ENCODE measurements around the gene MOB3B. TPM values are rescaled to one million over a fixed set of nuclear protein-coding genes. Genes with fewer than 3 reads are reported as not detected.
"Not testable (repeated sequence)": the region's sequence is repeated elsewhere in the genome, so short reads cannot be mapped to it uniquely, and the experiment has no call there.

The MOB3B gene
- total RNA-seq, 1 experiment from 2014 or later = 0.03 TPM

- ATAC-seq (no peak), DNase-seq (ENCODE audit: low read depth, low spot score) (no peak)
- in situ Hi-C loops (cut with HindIII; ENCODE audit: low pct_unique_long_range_greater_than_20kb, low sequenced_read_pairs) = no loop called here
- Histone ChIP-seq H3K4me3 (ENCODE audit: low read depth in 2 of 2, low read length in 2 of 2) (no peak overlapping the region), H3K4me1 (ENCODE audit: control insufficient read depth, insufficient read depth, low read length) (no peaks in the 10 kb centered on the region), H3K27ac (ENCODE audit: low read length) (no peak overlapping the region), H3K9me3 (ENCODE audit: control insufficient read depth, insufficient read depth, low read depth, low read length) (no peaks in the 10 kb centered on the region), H3K36me3 (ENCODE audit: control insufficient read depth, insufficient read depth, low read length) (no peaks in the 10 kb centered on the region), H3K27me3 (ENCODE audit: control insufficient read depth, insufficient read depth, low read length) (no peaks in the 10 kb centered on the region)
- TF ChIP-seq SIN3A (IDR thresholded peaks at IDR 0.05; ENCODE audit: borderline replicate concordance, insufficient read depth, low read depth, low read length) (no peak), CTCF (IDR thresholded peaks at IDR 0.05) (no peak), TCF7L2 (IDR thresholded peaks at IDR 0.05; ENCODE audit: low read depth, low read length) (no peak), POLR2AphosphoS5 (IDR thresholded peaks at IDR 0.05; ENCODE audit: low read depth, low read length) (no peak), REST (IDR thresholded peaks at IDR 0.05; ENCODE audit: insufficient read depth in 1 of 2, low read depth in 2 of 2, low read length in 1 of 2) (no peak)
- intact Hi-C loops (cut with micrococcal nuclease; ENCODE audit: unreplicated experiment) = no loop called here
- ChIA-PET CTCF (no interaction called here), POLR2A (no interaction called here)
- no TSS peak for BruUV-seq (replicated peaks)
Measured at GRCh38 chr9:27450752-27451151, 78.9 kb downstream of the MOB3B start.

- in situ Hi-C loops (cut with HindIII; ENCODE audit: low pct_unique_long_range_greater_than_20kb, low sequenced_read_pairs); POLR2A ChIA-PET; ATAC-seq; H3K9me3 ChIP-seq (ENCODE audit: control insufficient read depth, insufficient read depth, low read depth, low read length); CTCF ChIA-PET; H3K36me3 ChIP-seq (ENCODE audit: control insufficient read depth, insufficient read depth, low read length); H3K4me1 ChIP-seq (ENCODE audit: control insufficient read depth, insufficient read depth, low read length); H3K27ac ChIP-seq (ENCODE audit: low read length); BruUV-seq (replicated peaks); DNase-seq (ENCODE audit: low read depth, low spot score); H3K27me3 ChIP-seq (ENCODE audit: control insufficient read depth, insufficient read depth, low read length); intact Hi-C loops (cut with micrococcal nuclease; ENCODE audit: unreplicated experiment); H3K4me3 ChIP-seq (ENCODE audit: low read depth in 2 of 2, low read length in 2 of 2): not testable (repeated sequence)
Measured at GRCh38 chr9:27448356-27448755, 81.3 kb downstream of the MOB3B start.

GRCh38 chr9:27447031-27447683 lies 82.5 kb downstream of the MOB3B start:
- Histone ChIP-seq H3K9me3 (ENCODE audit: control insufficient read depth, insufficient read depth, low read depth, low read length) (no peaks in the 10 kb centered on the region), H3K4me1 (ENCODE audit: control insufficient read depth, insufficient read depth, low read length) (no peaks in the 10 kb centered on the region), H3K27ac (ENCODE audit: low read length) (no peak overlapping the region), H3K36me3 (ENCODE audit: control insufficient read depth, insufficient read depth, low read length) (no peaks in the 10 kb centered on the region), H3K27me3 (ENCODE audit: control insufficient read depth, insufficient read depth, low read length) (no peaks in the 10 kb centered on the region), H3K4me3 (ENCODE audit: low read depth in 2 of 2, low read length in 2 of 2) (no peak overlapping the region)
- in situ Hi-C loops (cut with HindIII; ENCODE audit: low pct_unique_long_range_greater_than_20kb, low sequenced_read_pairs) (no loop called here), intact Hi-C loops (cut with micrococcal nuclease; ENCODE audit: unreplicated experiment) (no loop called here)
- TF ChIP-seq POLR2AphosphoS5 (IDR thresholded peaks at IDR 0.05; ENCODE audit: low read depth, low read length) = no peak
- no TSS peak for BruUV-seq (replicated peaks)
- ChIA-PET CTCF (no interaction called here), POLR2A (no interaction called here)
- DNase-seq (ENCODE audit: low read depth, low spot score) (no peak), ATAC-seq (no peak)

Measured in Panc1 (cell line).